LNCaP clone FGC (cell line): Measurements from ENCODE around the gene MYL4.

Experiments used
- DNase-seq: peaks from one replicate; pipeline ENCODE4 v3.0.0-alpha.2; 2011; ENCODE audit warnings: low read depth
- H3K4me3 ChIP-seq: 2 replicates; pipeline ENCODE4 v1.5.1; 2011; ENCODE audit warnings: mild to moderate bottlenecking, low read depth, low read length, control low read depth
- TF ChIP-seq, protein P1 (sequence below): IDR thresholded peaks from 2 replicates; pipeline ENCODE4 v1.5.1; 2012; ENCODE audit warnings: mild to moderate bottlenecking; ENCODE audit not compliant: control insufficient read depth, insufficient read depth; ENCODE audit errors: extremely low read depth

Gene MYL4

DNA sequence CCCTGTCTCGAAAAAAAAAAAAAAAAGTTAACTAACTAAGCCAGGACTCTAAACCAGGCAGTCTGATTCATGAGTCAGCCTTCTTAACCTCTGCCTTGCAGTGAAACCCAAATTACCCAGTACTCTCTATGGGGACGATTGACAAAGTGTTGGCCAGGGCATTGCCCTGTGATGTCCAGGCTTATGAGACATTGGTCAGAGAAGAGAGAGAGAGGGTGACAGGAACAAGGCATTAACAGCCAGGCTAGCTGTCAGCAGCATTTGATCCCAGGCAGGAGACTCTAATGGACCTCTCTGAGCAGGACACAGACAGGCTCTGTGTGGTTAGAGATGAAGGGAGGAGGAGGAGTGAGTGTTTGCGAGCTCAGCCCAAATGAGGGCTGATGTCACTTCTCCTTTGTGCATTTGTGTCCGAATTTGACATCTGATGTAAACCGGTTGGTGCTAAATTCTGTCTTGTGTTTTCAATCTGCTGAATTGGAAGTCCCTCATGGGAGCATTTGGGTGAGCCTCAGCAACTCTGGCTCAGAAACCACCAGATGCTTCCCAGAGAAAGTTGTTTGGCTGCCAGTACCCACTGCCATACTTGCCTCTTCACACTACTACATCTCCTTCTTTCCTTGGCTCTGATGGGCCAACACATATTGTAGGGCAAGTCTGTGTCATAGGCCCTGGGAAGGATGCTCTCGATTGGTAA is 4.3 kb upstream of the MYL4 start:
- TF ChIP-seq, protein P1, sequence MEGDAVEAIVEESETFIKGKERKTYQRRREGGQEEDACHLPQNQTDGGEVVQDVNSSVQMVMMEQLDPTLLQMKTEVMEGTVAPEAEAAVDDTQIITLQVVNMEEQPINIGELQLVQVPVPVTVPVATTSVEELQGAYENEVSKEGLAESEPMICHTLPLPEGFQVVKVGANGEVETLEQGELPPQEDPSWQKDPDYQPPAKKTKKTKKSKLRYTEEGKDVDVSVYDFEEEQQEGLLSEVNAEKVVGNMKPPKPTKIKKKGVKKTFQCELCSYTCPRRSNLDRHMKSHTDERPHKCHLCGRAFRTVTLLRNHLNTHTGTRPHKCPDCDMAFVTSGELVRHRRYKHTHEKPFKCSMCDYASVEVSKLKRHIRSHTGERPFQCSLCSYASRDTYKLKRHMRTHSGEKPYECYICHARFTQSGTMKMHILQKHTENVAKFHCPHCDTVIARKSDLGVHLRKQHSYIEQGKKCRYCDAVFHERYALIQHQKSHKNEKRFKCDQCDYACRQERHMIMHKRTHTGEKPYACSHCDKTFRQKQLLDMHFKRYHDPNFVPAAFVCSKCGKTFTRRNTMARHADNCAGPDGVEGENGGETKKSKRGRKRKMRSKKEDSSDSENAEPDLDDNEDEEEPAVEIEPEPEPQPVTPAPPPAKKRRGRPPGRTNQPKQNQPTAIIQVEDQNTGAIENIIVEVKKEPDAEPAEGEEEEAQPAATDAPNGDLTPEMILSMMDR, result no peak
- no peak overlapping the region for H3K4me3 ChIP-seq
- DNase-seq, result no peak

GRCh38 chr17:47205419-47205963 is 3.7 kb upstream of the MYL4 start:
- no peak overlapping the region for H3K4me3 ChIP-seq
- no peak for DNase-seq
- TF ChIP-seq, protein P1, result no peak

GRCh38 chr17:47207143-47208067 is 1.7 kb upstream of the MYL4 start:
- TF ChIP-seq, protein P1, result no peak
- DNase-seq, result no peak
- H3K4me3 ChIP-seq, result no peak overlapping the region

- no peak for DNase-seq
- no peak overlapping the region for H3K4me3 ChIP-seq
- TF ChIP-seq, protein P1, result no peak
These were observed 351 bp downstream of the MYL4 start for GRCh38 chr17:47209499-47209898.

- TF ChIP-seq, protein P1, result no peak
- no peak for DNase-seq
- H3K4me3 ChIP-seq, result no peak overlapping the region
These were observed 957 bp downstream of the MYL4 start for GRCh38 chr17:47210105-47210504.

DNA sequence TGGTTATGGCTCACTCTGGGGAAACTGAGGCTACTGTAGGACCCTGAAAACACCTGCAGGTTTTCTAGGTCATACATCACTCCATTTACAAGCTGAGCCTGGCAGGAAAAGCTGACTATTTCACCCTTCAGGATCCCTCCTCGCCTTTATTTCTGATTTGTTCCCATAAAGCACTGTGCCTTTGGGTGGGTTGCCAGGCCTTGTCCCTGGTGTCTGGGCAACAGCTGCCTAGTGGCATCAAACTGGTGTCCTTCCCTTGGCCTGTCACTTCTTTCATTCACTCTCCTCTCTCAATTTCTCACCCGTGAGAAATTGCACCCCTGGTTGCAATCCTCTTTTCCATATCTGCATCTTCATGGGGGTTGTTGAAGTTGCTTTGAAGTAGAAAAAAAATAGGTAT is 1.6 kb downstream of the MYL4 start:
- TF ChIP-seq, protein P1, result no peak
- no peak for DNase-seq
- H3K4me3 ChIP-seq, result no peak overlapping the region
